ENCODE data around the gene TAS2R43.
A peak's percentile ranks its signal among the peaks of the same experiment; 100 is the strongest.

Gene TAS2R43

GRCh38 chr12:11059784-11060183, 32.3 kb downstream of the TAS2R43 start:
- CTCF ChIA-PET = no interaction called here
- Histone ChIP-seq H3K4me3 (ENCODE audit: low read depth, low read length) (no peak overlapping the region), H3K9me3 (ENCODE audit: control insufficient read depth, insufficient read depth, low read depth, low read length) (no peaks in the 10 kb centered on the region), H3K36me3 (ENCODE audit: control insufficient read depth in 2 of 2, insufficient read depth in 1 of 2, low read length in 2 of 2) (no peaks in the 10 kb centered on the region), H3K27ac (ENCODE audit: extremely low read depth, low read depth, low read length) (no peak overlapping the region), H3K4me1 (ENCODE audit: control insufficient read depth, insufficient read depth, low read length) (no peaks in the 10 kb centered on the region)
- TF ChIP-seq SCRT2 (tag by site-specific recombination; IDR thresholded peaks at IDR 0.05) = peak; percentile 64; the same call in 1 of the 2 replicates
- TF ChIP-seq ZNF366 (tag by site-specific recombination; conservative IDR thresholded peaks at IDR 0.05) = 0 out of 2 replicates have a peak, but pooled peaks have one; percentile 17
- 0 out of 2 replicates have a peak, but pooled peaks have one; percentile 13 for TF ChIP-seq ZNF629 (tag by site-specific recombination; IDR thresholded peaks at IDR 0.05)
- TF ChIP-seq ZBTB17 (tag by site-specific recombination; IDR thresholded peaks at IDR 0.05) = no peak
- TF ChIP-seq ATF2 (tag by site-specific recombination; IDR thresholded peaks at IDR 0.05; ENCODE audit: low read depth) = peak; percentile 48; the same call in 1 of the 2 replicates
- POLR2A ChIA-PET = no interaction called here

GRCh38 chr12:11059041-11059440, 33.1 kb downstream of the TAS2R43 start:
- H3K4me1 ChIP-seq (ENCODE audit: control insufficient read depth, insufficient read depth, low read length) = no peaks in the 10 kb centered on the region
- no peaks in the 10 kb centered on the region for H3K9me3 ChIP-seq (ENCODE audit: control insufficient read depth, insufficient read depth, low read depth, low read length)
- no peak for TF ChIP-seq ZNF610 (tag by site-specific recombination; IDR thresholded peaks at IDR 0.05; ENCODE audit: borderline replicate concordance)
- TF ChIP-seq ZBTB1 (tag by site-specific recombination; IDR thresholded peaks at IDR 0.05) = no peak
- no peak for TF ChIP-seq ZSCAN23 (tag by site-specific recombination; IDR thresholded peaks at IDR 0.05)
- no peak for TF ChIP-seq ZSCAN4 (tag by site-specific recombination; IDR thresholded peaks at IDR 0.05)
- no peak for TF ChIP-seq ZNF837 (tag by site-specific recombination; IDR thresholded peaks at IDR 0.05)
- TF ChIP-seq ZFP41 (tag by site-specific recombination; IDR thresholded peaks at IDR 0.05; ENCODE audit: borderline replicate concordance) = no peak
- no peak for TF ChIP-seq ZNF792 (tag by site-specific recombination; IDR thresholded peaks at IDR 0.05)
- no peak for TF ChIP-seq ZNF473 (tag by site-specific recombination; IDR thresholded peaks at IDR 0.05)
- TF ChIP-seq ZNF214 (tag by site-specific recombination; IDR thresholded peaks at IDR 0.05; ENCODE audit: borderline replicate concordance) = no peak
- TF ChIP-seq ZNF449 (tag by site-specific recombination; IDR thresholded peaks at IDR 0.05) = no peak
- no peak for TF ChIP-seq KLF1 (tag by site-specific recombination; IDR thresholded peaks at IDR 0.05)
- no peak for TF ChIP-seq GLI4 (tag by site-specific recombination; IDR thresholded peaks at IDR 0.05)
- CTCF ChIA-PET = no interaction called here
- no peak overlapping the region for H3K27ac ChIP-seq (ENCODE audit: extremely low read depth, low read depth, low read length)
- H3K4me3 ChIP-seq (ENCODE audit: low read depth, low read length) = no peak overlapping the region
- H3K36me3 ChIP-seq (ENCODE audit: control insufficient read depth in 2 of 2, insufficient read depth in 1 of 2, low read length in 2 of 2) = no peaks in the 10 kb centered on the region
- POLR2A ChIA-PET = no interaction called here

- Histone ChIP-seq H3K4me1 (ENCODE audit: control insufficient read depth, insufficient read depth, low read length) (no peaks in the 10 kb centered on the region), H3K9me3 (ENCODE audit: control insufficient read depth, insufficient read depth, low read depth, low read length) (no peaks in the 10 kb centered on the region), H3K27ac (ENCODE audit: extremely low read depth, low read depth, low read length) (no peak overlapping the region), H3K4me3 (ENCODE audit: low read depth, low read length) (no peak overlapping the region), H3K36me3 (ENCODE audit: control insufficient read depth in 2 of 2, insufficient read depth in 1 of 2, low read length in 2 of 2) (no peaks in the 10 kb centered on the region)
- TF ChIP-seq ZNF274 (IDR thresholded peaks at IDR 0.05; ENCODE audit: low read length) = no peak
- no peak for TF ChIP-seq ZNF274 (tag by site-specific recombination; IDR thresholded peaks at IDR 0.05; ENCODE audit: borderline replicate concordance)
- TF ChIP-seq ZNF416 (tag by site-specific recombination; IDR thresholded peaks at IDR 0.05) = no peak
- no peak for TF ChIP-seq ELK4 (IDR thresholded peaks at IDR 0.05; ENCODE audit: borderline replicate concordance, low read depth, low read length)
- TF ChIP-seq ZNF629 (tag by site-specific recombination; IDR thresholded peaks at IDR 0.05) = no peak
- no peak for TF ChIP-seq ZNF175 (tag by site-specific recombination; IDR thresholded peaks at IDR 0.05)
- no peak for TF ChIP-seq ZNF292 (tag by site-specific recombination; IDR thresholded peaks at IDR 0.05; ENCODE audit: borderline replicate concordance, low read depth)
- CTCF ChIA-PET = no interaction called here
- POLR2A ChIA-PET = no interaction called here
Observed at GRCh38 chr12:11055306-11055705, 36.8 kb downstream of the TAS2R43 start.

Data from HEK293 (cell line).